Measurements from ENCODE around the gene RARRES2.

DNA sequence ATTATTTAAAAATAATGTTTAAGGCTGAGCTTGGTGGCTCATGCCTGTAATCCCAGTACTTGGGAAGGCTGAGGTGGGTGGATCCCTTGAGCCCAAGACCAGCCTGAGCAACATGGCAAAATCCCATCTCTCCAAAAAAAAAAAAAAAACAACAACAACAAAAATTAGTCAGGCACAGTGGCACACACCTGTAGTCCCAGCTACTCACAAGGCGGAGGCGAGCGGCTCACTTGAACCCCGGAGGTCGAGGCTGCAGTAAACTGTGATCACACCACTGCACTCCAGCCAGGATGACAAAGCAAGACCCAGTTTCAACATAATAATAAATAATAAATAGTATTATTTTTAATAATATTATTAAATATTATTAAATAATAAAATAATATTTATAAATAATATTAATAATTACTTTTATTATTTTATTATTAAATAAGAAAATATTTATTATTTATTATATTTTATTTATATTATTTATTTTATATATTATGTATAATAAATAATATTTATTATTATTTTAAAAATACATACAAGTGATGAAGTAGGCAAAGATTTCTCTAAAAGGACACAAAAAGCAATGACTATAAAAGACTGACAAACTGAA lies 26.7 kb downstream of the RARRES2 start:
- no peak for TF ChIP-seq YY1 (IDR thresholded peaks at IDR 0.05; ENCODE audit: extremely low read depth, insufficient replicate concordance, low read depth, low read length)
- TF ChIP-seq POLR2A (IDR thresholded peaks at IDR 0.05; ENCODE audit: borderline replicate concordance, extremely low read depth, insufficient read depth, insufficient read length): no peak
- TF ChIP-seq CEBPB (IDR thresholded peaks at IDR 0.05; ENCODE audit: low read depth): no peak
- TF ChIP-seq CTCF (IDR thresholded peaks at IDR 0.05 in 2 of 3, conservative IDR thresholded peaks at IDR 0.05 in 1 of 3; ENCODE audit: borderline replicate concordance in 1 of 3, insufficient read depth in 1 of 3, low read depth in 2 of 3, low read length in 2 of 3): no peak
- no peak for TF ChIP-seq ZBTB33 (IDR thresholded peaks at IDR 0.05; ENCODE audit: extremely low read depth, insufficient replicate concordance, low read length)
- TF ChIP-seq, protein P1, sequence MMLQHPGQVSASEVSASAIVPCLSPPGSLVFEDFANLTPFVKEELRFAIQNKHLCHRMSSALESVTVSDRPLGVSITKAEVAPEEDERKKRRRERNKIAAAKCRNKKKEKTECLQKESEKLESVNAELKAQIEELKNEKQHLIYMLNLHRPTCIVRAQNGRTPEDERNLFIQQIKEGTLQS (IDR thresholded peaks at IDR 0.05): no peak
- TF ChIP-seq SP1 (IDR thresholded peaks at IDR 0.05; ENCODE audit: low read depth): no peak
- no peak for TF ChIP-seq RAD21 (IDR thresholded peaks at IDR 0.05; ENCODE audit: low read depth)
- no peak for TF ChIP-seq EZH2 (IDR thresholded peaks at IDR 0.05)
- TF ChIP-seq EGR1 (IDR thresholded peaks at IDR 0.05; ENCODE audit: low read depth): no peak
- TF ChIP-seq POLR2AphosphoS5 (IDR thresholded peaks at IDR 0.05; ENCODE audit: low read depth, low read length): no peak

All from HCT116 (cell line).